ENCODE data around the gene CRIP1.

The CRIP1 gene

DNA sequence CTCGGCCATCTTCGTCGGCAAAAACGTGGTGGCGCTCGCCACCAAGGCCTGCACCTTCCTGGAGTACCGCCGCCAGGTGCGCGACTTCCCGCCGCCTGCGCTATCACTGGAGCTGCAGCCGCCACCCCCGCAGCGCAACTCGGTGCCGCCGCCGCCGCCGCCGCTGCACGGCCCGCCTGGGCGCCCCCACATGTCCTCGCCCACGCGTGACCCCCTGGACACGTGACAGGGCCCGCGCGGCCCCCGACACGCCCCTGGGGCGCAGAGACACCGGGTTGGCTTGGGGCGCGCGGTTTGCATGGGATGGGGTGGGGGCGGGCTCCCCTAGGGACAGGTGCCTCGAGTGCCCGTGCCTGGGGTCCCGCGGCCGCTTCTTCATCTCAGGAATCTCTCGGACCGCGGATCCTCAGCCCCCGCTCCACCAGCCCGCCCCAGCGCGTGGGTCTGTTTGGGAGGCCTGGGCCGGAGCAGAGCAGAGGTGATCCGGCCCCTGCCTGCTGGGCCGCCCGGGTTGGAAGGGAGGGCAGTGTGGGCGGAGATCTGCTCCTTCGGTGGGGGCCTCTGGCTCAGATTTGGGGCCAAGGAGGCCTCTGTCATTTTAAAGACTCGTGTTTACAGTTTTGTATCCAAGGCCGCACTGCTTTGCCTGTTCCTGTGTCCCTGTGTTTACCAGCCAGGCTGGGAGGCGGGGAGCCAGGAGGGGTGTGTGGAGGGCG, 43.0 kb downstream of the CRIP1 start:
- no peaks in the 10 kb centered on the region for H3F3A ChIP-seq (ENCODE audit: low read depth)
- no peak overlapping the region for H3K4me3 ChIP-seq (ENCODE audit: low read length, poor library complexity, severe bottlenecking)
- H4K20me1 ChIP-seq (ENCODE audit: insufficient read depth, low read length, poor library complexity, severe bottlenecking): no peaks in the 10 kb centered on the region
- no peak overlapping the region for H3K9ac ChIP-seq (ENCODE audit: low read depth, low read length, poor library complexity, severe bottlenecking)
- TF ChIP-seq EZH2phosphoT487 (IDR thresholded peaks at IDR 0.05; ENCODE audit: borderline replicate concordance): no peak
- TF ChIP-seq, protein P1, sequence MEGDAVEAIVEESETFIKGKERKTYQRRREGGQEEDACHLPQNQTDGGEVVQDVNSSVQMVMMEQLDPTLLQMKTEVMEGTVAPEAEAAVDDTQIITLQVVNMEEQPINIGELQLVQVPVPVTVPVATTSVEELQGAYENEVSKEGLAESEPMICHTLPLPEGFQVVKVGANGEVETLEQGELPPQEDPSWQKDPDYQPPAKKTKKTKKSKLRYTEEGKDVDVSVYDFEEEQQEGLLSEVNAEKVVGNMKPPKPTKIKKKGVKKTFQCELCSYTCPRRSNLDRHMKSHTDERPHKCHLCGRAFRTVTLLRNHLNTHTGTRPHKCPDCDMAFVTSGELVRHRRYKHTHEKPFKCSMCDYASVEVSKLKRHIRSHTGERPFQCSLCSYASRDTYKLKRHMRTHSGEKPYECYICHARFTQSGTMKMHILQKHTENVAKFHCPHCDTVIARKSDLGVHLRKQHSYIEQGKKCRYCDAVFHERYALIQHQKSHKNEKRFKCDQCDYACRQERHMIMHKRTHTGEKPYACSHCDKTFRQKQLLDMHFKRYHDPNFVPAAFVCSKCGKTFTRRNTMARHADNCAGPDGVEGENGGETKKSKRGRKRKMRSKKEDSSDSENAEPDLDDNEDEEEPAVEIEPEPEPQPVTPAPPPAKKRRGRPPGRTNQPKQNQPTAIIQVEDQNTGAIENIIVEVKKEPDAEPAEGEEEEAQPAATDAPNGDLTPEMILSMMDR (conservative IDR thresholded peaks at IDR 0.05; ENCODE audit: low read length): no peak
- peaks cover 12% of the 10 kb centered on the region for H3K4me1 ChIP-seq (ENCODE audit: insufficient read depth, low read length, poor library complexity, severe bottlenecking)
- no peaks in the 10 kb centered on the region for H3K79me2 ChIP-seq (ENCODE audit: insufficient read depth, low read length)
- H3K4me2 ChIP-seq (ENCODE audit: low read depth, low read length, poor library complexity, severe bottlenecking): no peak overlapping the region
- H3K36me3 ChIP-seq (ENCODE audit: insufficient read depth, low read length): no peaks in the 10 kb centered on the region
- no peak overlapping the region for H2AFZ ChIP-seq (ENCODE audit: low read length)
- H3K9me2 ChIP-seq (replicated peaks; ENCODE audit: low read depth, low read length): no peaks in the 10 kb centered on the region
- no peaks in the 10 kb centered on the region for H3K9me3 ChIP-seq (ENCODE audit: insufficient read depth, low read depth, low read length)
- H3K27me3 ChIP-seq (ENCODE audit: insufficient read depth, low read length, poor library complexity, severe bottlenecking): no peaks in the 10 kb centered on the region

DNA sequence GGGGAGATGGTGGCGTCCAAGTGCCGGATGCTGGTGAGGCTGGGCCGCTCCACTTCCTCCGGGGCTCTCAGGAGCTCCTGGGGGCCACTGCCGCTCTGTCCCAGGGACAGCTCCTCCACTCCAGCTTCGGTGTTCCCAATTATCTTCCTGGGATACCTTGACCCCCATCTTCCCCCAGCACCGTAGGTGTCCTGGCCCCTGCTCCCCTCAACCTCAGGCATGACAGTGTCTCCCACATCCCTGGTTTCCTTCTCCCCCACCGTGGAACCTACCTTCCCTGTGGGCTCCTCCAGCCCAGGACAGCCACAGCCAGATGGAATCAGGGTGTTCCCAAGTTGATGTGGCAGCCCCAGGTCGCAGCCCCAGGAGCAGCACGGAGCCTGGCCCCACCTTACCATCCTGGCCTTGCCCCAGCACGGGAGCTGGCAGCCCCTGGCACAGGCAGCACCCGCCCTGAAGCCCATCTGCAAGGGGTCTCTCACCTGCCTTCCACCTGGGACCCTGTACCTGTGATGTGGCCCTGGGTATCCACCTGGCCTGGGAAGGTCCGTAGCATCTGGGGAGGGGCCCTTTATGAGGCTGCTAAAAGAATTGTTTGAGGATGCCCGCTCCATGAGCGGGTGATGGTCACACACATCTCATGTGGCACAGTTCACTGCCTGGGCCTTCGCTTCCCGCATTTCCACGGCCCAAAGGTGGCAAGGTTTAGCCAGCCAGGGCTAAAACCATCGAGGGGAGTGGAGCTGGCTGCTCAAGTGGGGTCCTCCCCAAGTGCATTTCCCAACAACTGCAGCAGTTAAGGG, 43.8 kb downstream of the CRIP1 start:
- Histone ChIP-seq H3K4me3 (ENCODE audit: low read length, poor library complexity, severe bottlenecking) (no peak overlapping the region), H3K36me3 (ENCODE audit: insufficient read depth, low read length) (no peaks in the 10 kb centered on the region), H3K9ac (ENCODE audit: low read depth, low read length, poor library complexity, severe bottlenecking) (no peak overlapping the region), H3K4me1 (ENCODE audit: insufficient read depth, low read length, poor library complexity, severe bottlenecking) (peaks cover 12% of the 10 kb centered on the region), H2AFZ (ENCODE audit: low read length) (no peak overlapping the region), H4K20me1 (ENCODE audit: insufficient read depth, low read length, poor library complexity, severe bottlenecking) (no peaks in the 10 kb centered on the region), H3K9me3 (ENCODE audit: insufficient read depth, low read depth, low read length) (no peaks in the 10 kb centered on the region), H3F3A (ENCODE audit: low read depth) (no peaks in the 10 kb centered on the region), H3K79me2 (ENCODE audit: insufficient read depth, low read length) (no peaks in the 10 kb centered on the region), H3K9me2 (replicated peaks; ENCODE audit: low read depth, low read length) (no peaks in the 10 kb centered on the region), H3K4me2 (ENCODE audit: low read depth, low read length, poor library complexity, severe bottlenecking) (no peak overlapping the region), H3K27me3 (ENCODE audit: insufficient read depth, low read length, poor library complexity, severe bottlenecking) (no peaks in the 10 kb centered on the region)
- no peak for TF ChIP-seq EZH2phosphoT487 (IDR thresholded peaks at IDR 0.05; ENCODE audit: borderline replicate concordance)
- TF ChIP-seq, protein P1 (conservative IDR thresholded peaks at IDR 0.05; ENCODE audit: low read length): no peak

DNA sequence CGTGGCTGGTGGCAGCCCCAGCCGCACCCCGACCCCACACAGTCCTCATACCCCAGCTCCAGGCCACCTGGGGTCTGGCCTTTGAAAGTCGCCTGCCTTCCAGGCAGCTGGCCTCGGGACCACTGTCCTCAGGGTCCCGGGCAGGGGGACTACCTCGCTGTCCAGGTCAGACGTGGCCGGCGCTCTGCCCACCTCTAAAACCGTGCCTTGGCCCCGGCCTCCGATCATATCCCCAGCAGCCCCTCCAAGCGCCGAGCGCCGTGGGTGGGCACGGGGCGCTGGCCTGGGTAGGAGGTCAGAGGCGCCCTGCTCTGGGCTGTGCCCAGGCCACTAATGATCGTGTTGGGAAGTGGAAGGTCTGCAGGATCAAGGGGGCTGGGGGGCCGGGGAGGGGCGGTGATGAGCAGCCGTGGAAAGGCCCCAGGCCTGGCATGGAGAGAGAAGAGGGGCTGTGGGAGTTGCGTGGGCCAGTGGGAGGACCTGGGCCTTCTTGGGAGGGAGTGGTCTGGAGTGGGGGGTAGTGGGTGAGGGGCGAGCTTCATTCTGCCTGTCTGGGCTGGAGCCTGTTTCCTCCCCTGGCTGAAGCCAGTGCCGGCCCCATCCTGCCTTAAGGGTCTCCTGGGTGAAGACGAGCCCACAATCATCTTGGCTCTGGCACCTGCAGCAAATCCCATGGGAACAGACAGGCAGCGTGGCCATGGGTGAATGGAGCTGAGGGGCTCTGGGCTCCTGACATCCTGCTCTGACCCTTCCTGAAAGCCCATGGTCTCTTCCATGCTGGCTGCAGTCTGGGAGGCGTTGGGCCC, 44.6 kb downstream of the CRIP1 start:
- Histone ChIP-seq H3K9me2 (replicated peaks; ENCODE audit: low read depth, low read length) (no peaks in the 10 kb centered on the region), H3K36me3 (ENCODE audit: insufficient read depth, low read length) (no peaks in the 10 kb centered on the region), H3K79me2 (ENCODE audit: insufficient read depth, low read length) (no peaks in the 10 kb centered on the region), H3K9me3 (ENCODE audit: insufficient read depth, low read depth, low read length) (no peaks in the 10 kb centered on the region), H3F3A (ENCODE audit: low read depth) (no peaks in the 10 kb centered on the region), H3K27me3 (ENCODE audit: insufficient read depth, low read length, poor library complexity, severe bottlenecking) (no peaks in the 10 kb centered on the region), H4K20me1 (ENCODE audit: insufficient read depth, low read length, poor library complexity, severe bottlenecking) (no peaks in the 10 kb centered on the region), H3K4me3 (ENCODE audit: low read length, poor library complexity, severe bottlenecking) (no peak overlapping the region), H3K4me1 (ENCODE audit: insufficient read depth, low read length, poor library complexity, severe bottlenecking) (peaks cover 12% of the 10 kb centered on the region), H3K4me2 (ENCODE audit: low read depth, low read length, poor library complexity, severe bottlenecking) (no peak overlapping the region), H3K9ac (ENCODE audit: low read depth, low read length, poor library complexity, severe bottlenecking) (no peak overlapping the region), H2AFZ (ENCODE audit: low read length) (no peak overlapping the region)
- TF ChIP-seq EZH2phosphoT487 (IDR thresholded peaks at IDR 0.05; ENCODE audit: borderline replicate concordance): no peak
- TF ChIP-seq, protein P1 (conservative IDR thresholded peaks at IDR 0.05; ENCODE audit: low read length): no peak
